HG02884 (cell line): ENCODE data around the gene EDC4.

Experiments
- ATAC-seq: cut with Tn5 transposase; IDR thresholded peaks from one replicate; pipeline ENCODE4 v1.9.1; 2021; ENCODE audit warnings: mild to moderate bottlenecking, moderate library complexity; ENCODE audit not compliant: unreplicated experiment

EDC4 gene

DNA sequence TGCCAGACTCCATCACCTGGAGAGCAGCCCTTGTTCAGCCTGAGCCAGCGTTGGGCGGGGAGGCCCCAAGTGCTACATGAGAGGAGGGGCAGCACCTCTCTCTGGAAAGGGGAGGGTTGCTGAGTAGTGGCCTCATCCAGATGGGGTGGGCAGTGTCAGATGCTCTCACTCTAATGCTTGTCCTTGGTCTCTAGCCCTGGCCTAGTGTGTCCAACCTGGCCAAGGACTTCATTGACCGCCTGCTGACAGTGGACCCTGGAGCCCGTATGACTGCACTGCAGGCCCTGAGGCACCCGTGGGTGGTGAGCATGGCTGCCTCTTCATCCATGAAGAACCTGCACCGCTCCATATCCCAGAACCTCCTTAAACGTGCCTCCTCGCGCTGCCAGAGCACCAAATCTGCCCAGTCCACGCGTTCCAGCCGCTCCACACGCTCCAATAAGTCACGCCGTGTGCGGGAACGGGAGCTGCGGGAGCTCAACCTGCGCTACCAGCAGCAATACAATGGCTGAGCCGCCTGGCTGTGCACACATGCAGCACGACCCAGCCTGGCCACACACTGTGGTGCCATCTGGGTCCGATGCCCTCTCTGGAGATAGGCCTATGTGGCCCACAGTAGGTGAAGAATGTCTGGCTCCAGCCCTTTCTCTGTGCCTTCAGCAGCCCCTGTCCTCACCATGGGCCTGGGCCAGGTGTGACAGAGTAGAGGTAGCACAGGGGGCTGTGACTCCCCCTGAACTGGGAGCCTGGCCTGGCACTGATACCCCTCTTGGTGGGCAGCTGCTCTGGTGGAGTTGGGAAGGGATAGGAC lies 54.5 kb downstream of the EDC4 start:
- no peak for ATAC-seq

DNA sequence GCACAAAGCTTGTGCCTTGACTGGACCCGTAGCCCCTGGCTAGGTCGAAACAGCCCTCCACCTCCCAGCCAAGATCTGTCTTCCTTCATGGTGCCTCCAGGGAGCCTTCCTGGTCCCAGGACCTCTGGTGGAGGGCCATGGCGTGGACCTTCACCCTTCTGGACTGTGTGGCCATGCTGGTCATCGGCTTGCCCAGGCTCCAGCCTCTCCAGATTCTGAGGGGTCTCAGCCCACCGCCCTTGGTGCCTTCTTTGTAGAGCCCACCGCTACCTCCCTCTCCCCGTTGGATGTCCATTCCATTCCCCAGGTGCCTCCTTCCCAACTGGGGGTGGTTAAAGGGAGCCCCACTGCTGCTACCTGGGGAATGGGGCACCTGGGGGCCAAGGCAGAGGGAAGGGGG lies 55.3 kb downstream of the EDC4 start:
- no peak for ATAC-seq

DNA sequence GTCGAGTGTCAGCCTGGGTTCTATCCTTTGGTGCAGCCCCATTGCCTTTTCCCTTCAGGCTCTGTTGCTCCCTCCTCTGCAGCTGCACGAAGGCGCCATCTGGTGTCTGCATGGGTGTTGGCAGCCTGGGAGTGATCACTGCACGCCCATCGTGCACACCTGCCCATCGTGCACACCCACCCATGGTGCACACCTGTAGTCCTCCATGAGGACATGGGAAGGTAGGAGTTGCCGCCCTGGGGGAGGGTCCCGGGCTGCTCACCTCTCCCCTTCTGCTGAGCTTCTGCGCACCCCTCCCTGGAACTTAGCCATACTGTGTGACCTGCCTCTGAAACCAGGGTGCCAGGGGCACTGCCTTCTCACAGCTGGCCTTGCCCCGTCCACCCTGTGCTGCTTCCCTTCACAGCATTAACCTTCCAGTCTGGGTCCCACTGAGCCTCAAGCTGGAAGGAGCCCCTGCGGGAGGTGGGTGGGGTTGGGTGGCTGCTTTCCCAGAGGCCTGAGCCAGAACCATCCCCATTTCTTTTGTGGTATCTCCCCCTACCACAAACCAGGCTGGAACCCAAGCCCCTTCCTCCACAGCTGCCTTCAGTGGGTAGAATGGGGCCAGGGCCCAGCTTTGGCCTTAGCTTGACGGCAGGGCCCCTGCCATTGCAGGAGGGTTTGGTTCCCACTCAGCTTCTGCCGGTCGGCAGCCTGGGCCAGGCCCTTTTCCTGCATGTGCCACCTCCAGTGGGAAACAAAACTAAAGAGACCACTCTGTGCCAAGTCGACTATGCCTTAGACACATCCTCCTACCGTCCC lies 55.9 kb downstream of the EDC4 start:
- ATAC-seq: no peak

DNA sequence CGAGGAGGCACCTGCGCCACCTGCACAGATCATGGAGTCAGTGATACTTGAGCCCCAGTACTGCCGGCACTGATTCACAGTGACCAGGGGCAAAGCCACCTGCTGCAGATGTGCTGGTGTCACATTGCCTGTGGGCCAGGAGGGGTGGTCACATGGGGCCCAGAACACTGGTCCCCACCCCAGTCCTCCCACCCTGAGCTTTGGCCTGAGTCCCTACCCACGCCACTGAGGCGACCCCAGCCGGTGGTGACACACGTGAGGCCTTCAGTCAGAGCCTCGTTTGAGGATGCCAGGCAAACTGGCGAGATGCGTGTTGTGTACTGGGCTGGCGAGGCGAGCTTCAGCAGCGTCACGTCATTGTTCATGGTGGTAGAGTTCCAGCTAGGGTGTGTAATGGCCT lies 57.3 kb downstream of the EDC4 start:
- no peak for ATAC-seq

DNA sequence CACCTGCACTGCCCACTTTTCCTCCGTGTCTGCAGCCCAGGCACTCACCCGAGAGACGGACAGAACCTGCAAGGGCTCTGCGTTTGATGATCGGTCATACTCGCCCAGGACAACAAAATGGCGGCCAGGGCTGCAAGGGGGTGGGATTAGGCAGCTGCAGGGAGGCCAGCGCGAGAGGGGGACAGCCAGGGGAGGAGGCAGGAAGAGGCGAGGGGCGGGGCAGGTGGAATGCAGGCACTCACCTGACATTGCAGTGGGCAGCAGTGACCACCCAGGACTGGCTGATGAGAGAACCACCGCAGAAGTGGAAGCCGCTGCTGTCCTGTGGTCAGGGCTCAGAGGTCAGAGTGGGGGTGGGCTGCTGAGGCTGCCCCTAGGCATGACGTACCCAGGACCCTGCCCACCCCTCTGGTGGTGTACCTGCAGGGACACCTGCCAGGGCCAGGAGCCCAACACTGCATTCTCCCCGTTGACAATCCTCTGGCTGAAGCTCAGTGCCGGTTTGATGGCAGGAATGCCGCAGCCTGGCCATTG lies 57.9 kb downstream of the EDC4 start:
- ATAC-seq: no peak
